Skin epidermis (tissue), 12 donors: ENCODE data around the gene AKT3.

Experiments used
- H3K27ac ChIP-seq, 21 experiments: fragments of 200-600 bp; sonication (generic) in 11 of 21; one replicate each; pipeline ENCODE4 v1.5.0; 2020; ENCODE audit warnings: mild to moderate bottlenecking in 3 of 21, inconsistent platforms in 2 of 21, moderate library complexity in 2 of 21
- H3K4me3 ChIP-seq, 7 experiments: fragments of 200-600 bp; sonication (generic) in 2 of 7; one replicate each; pipeline ENCODE4 v1.5.0; 2020; ENCODE audit warnings: inconsistent platforms in 2 of 7, mild to moderate bottlenecking in 2 of 7, moderate library complexity in 1 of 7

The AKT3 gene

DNA sequence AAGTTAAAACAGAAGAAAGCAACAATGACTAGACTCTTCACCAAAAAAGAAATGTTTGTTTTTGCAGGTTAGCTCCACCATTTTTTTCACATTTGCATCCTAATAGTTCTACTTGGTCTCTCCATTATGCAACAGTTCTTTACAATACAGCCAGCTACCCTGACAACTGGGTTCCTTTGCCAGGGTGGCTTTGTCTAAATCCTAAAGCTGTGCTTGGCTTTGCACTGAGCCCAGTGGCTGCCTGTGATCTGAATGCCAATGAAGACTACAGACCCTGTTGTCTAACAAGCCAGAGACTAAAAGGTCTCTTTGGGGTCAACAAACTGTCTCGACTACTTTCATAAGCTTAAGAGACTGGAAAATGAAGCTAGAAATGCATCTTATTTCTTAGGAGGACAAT, 112.0 kb downstream of the AKT3 start:
- Histone ChIP-seq H3K27ac (no peak overlapping the region), H3K4me3 (no peak overlapping the region)

DNA sequence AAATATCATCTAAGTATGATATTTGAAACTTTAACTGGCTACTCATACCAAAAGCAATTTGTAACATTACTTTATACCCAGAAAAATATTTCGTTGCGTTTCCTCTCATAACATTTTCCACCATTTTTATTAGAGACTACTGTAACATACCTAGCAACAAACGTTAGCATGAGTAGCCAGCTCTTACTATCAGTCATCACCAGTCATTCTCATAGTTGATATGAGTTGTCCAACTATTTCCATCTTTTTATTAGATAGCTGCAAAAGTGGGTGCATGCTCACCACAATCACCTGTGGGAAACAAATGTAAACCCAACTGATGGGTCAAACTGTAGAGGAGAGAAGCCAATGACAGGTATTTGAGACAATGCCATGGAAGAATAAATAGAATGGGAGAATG, 114.6 kb downstream of the AKT3 start:
- Histone ChIP-seq H3K27ac (no peak overlapping the region), H3K4me3 (no peak overlapping the region)

DNA sequence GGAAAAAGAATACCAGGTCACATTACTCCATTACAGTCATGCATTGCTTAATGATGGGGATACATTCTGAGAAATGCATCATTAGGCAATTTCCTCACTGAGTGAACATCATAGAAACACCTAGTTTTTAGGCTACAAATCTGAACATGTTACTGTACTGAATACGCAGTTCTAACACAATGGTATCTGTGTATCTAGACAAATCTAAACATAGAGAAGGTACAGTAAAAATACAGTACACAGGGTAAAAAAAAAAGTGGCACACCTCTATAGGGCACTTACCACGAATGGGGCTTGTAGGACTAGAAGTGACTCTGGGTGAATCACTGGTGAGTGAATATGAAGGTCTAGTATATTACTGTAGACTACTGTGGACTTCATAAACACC, 115.7 kb downstream of the AKT3 start:
- Histone ChIP-seq H3K4me3 (no peak overlapping the region), H3K27ac (no peak overlapping the region)

DNA sequence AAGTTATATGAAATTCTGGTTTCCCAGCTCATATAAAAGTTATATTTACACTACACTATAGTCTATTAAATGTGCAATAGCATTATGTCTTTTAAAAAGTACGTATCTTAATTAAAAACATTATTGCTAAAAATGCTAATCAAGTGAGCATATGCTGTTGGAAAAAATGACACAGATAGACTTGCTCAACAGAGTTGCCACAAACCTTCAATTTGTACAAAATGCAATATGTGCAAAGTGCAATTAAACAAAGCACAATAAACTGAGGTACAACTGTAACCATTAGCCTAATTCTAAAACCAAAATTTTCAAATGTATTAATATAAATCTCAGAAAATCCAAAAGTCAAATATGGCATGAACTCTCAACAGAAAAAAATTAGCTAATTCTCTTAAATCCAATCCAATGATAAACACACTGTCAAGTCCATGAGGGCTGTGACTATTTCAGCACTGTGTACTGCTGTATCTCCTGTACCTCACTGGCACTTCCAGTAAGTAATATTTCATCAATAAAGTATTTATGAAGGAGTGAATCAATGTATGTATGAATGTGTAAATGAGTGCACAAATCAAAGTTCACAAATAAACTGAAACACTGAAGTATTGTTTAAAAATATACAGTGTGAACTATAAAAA, 116.3 kb downstream of the AKT3 start:
- no peak overlapping the region for H3K27ac ChIP-seq
- H3K4me3 ChIP-seq: no peak overlapping the region

DNA sequence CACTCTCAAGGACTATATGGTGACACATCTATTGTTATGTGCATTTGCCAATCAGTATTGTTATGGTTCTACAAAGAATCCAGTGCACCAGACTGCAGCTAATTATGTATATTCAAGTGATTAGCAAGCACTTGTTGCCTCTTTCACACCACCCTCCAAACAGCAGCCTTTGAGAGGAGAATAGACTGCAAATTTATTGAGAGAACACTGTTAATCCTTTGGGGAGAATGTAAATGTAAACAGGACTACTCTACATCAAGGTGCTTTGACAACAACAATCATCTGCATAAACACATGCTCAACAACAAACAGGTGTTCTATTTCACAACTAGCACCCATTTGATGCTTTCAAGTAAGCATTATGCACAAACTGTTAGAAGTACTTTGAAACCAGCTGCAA, 117.4 kb downstream of the AKT3 start:
- peak overlapping the region in 1 of 21 experiments; percentile 2 for H3K27ac ChIP-seq

DNA sequence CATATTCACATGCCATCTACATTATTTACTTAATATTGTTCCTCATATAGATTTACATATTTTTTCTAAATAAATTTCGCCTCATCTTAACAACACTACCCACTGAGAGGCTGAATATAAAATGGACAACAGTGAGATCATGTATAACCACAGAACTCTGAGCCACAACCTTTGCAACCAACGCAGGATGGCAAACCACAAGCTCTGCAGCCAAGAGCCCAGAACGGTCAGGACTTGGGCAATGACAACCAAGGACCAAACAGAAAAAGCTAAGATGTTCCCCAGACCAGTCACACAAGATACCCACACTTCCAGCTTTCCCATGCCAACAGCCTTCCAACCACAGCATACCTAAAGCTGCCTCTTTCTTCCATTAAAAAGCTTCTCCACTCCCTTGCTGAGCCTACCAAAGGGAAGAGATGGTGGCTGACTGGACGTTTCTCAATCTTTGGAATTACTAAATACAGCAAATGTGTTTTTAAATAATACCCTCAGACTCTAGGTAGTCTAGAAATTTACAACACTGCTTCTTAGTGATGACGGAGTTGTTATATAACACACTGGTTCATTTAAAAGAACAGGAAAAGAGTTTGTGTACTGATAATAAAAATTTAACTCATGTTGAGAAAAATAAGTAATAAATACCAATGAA, 117.9 kb downstream of the AKT3 start:
- Histone ChIP-seq H3K4me3 (no peak overlapping the region), H3K27ac (peak overlapping the region in 1 of 21 experiments; percentile 2)

More for the DNA sequence above, 117.4 kb downstream of the AKT3 start:
- H3K4me3 ChIP-seq: no peak overlapping the region

DNA sequence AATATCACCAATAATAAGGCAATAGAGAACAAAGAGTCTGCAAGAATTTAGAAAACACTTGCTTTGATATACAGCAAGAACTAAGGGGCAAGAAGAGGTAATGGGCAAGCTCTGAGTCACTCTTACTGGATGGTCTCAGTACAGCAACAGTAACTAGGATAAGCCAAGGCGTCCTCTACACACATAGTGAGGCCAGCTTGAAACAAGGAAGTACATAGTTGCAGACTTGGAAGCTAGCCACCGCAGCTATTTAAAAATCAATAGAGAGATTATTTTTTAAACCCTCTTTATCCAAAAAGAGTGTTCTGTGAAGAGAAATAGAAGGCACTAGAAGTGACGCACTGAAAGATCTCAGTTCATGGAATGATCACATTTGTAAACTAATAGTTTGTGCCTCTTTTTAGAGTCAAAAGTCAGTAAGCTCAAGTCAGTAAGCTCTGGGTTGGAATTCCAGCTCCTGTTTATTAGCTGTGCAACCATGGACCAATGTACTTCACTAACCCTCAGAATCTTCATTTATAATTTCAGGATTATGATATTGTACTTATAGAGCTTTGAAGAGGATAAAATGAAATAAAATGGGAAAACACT, 118.6 kb downstream of the AKT3 start:
- H3K4me3 ChIP-seq: no peak overlapping the region
- peak overlapping the region in 1 of 21 experiments; percentile 12 for H3K27ac ChIP-seq

DNA sequence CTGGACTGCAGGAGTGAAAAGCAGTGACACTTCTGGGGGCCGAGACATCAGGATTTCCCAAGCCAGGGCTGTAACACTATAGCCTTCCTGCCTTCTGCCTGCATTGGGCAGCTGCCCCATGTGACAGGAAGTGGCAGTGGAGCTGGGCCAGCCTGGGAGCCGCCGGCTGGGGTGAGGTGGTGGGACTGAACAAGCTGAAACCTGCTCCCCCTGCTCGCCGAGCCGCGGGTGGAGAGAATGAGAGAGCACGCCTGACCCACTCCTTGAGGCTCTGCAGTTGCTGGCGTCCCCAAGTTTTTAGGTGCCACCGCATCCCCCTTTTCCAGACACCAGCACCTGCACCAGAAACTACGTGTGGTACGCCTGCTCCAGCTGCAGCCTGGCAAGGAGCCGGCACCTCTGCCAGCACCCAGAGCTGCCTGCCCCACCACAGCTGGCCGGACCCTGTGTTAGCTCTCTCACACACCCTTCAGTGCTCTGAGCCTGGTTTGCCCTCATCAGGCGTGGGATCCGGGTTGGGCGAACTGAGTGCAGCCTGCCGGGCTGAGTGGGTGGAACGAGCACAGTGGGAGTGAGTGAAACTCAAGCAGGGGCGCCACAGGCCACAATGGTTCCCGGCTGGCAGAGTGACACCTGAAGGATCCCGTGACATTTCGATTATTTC, 119.4 kb downstream of the AKT3 start:
- H3K27ac ChIP-seq: peak overlapping the region in 6 of 21 experiments; percentile 1 to 66 (median 15)

DNA sequence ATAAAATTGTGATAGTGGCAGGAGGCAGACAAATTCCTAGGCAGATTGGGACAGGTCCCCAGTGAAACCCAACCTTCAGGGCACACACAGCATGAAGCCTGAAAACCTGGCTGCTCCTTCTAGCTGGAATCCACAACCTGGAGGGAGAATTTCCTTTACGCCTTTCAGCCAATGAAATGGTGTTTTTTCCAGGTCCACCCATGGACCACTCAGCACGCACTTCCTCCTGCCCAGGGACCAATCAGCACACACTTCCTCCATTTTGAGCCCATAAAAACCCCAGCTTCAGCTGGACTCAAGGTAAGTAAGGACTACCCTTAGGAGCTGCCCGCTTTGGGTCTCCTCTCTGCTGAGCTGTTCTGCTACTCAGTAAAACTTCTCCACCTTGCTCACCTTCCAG, 120.1 kb downstream of the AKT3 start:
- H3K4me3 ChIP-seq: no peak overlapping the region
- peak overlapping the region in 2 of 21 experiments; percentile 12 to 37 for H3K27ac ChIP-seq

More for the DNA sequence above, 119.4 kb downstream of the AKT3 start:
- H3K4me3 ChIP-seq: no peak overlapping the region

DNA sequence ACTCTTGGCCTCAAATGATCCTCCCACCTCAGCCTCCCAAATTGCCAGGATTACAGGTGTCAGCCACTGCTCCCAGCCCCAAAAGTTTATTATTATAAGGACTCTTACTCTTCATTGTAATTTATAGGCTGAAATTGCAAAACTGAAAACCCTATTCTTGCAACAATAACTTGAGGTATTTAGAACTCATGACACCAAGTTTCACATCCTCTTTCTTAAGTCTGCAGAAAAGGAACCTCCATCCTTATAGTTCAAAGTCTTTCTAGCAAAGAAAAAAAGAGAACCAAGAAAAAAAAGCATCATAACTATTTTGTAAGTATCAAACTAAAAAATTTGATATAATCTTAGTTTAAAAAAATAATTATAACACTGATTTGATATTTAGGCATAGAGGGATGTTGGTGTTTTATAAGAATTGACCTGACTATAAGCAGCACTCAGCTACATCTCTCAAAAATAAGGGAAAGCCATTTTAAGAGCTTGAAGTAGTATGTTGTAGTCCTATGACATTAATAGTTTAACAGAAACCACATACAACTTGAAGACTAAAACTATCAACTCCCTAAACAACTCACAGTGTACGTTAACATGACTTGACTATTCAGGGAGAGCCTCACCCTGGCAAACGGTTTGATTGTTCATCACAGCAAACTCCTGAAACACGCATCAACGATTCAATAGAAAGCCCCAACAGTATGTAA, 122.4 kb downstream of the AKT3 start:
- no peak overlapping the region for H3K4me3 ChIP-seq
- no peak overlapping the region for H3K27ac ChIP-seq

DNA sequence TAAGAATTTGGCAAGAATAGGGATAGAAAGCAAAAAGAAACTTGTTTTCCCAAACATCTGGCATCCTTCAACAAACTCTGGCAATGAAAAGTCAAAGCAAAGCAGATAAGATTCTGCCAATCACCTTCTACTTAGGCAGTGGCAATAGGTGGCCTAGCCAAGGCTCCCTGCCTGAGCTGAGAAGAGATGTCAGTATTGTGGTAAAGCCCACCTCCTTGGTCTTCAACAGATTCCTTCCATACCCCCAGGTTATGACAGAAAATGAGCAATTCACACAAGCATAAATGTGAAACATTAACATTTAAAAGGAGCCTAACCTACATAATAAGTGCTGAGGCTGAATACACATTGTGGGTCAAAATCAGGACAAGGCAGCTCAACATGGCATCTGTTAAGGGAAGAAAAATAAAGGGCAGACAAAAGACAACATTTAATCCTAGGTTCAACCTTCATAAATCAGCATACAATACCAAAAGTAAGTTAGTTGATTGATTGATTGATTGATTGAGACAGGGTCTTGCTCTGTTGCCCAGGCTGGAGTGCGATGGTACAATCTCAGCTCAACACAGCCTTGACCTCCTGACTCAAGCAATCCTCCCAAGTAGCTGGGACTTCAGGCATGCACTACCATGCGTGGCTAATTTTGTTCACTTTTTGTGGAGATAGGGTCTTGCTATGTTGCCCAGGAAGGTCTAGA, 123.1 kb downstream of the AKT3 start:
- H3K4me3 ChIP-seq: no peak overlapping the region
- peak overlapping the region in 1 of 21 experiments; percentile 2 for H3K27ac ChIP-seq

DNA sequence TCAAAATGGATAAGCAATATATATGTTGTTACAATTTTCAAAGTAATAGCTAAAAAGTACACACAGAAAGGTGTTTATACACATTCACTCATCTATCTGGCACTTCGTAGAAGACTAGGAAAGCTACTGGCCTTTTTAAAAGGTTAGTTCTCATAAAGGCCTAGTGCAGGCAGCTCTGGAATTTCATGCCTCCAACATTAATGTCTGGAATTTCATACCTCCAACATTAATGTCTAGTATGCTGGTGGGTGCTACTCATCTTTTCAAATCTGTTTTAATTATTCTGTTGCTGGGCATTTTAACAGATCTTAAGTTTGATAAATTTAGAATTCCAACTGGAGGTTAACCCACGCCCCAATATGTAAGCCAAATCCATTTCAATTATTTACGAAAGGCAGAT, 124.2 kb downstream of the AKT3 start:
- no peak overlapping the region for H3K4me3 ChIP-seq
- no peak overlapping the region for H3K27ac ChIP-seq

DNA sequence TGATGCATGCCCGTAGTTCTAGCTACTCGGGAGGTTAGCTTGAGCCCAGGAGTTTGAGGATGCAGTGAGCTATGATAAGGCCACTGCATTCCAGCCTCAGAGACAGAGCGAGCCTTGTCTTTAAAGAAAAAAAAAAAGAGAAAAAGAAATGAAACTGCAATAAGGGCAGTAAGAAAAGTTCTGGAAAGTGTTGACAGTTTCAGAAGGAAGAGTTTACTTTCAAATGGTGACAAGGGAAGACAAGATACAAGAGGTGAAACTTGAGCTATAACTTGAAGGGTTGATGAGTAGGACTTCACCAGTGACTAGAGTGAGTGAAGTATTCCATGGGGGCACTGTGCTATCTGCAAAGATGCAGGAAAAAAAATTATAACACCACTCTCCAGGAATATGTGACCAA, 125.0 kb downstream of the AKT3 start:
- H3K27ac ChIP-seq: no peak overlapping the region

DNA sequence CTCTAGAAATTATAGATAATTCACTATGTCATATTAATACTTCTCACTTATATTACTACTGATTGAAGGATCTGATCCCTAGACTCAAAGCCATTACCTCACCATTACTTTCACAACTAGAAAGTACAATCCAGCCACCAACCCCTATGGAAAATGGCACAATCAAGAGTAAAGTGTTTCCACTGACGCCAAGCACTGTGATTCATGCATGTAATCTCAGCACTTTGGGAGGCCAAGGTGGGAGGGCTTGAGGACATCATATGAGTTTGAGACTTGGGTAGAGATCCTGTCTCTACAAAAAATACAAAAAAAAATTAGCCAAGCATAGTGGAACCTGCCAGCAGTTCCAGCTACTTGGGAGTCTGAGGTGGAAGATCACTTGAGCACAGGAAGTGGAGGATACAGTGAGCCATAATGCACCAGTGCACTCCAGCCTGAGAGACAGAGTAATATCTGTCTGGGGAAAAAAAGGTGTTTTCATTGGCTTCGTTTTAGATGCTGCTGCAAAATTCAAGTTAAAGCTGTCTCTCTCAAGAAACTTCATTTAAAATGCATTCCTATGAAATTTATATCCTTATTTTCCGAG, 126.5 kb downstream of the AKT3 start:
- no peak overlapping the region for H3K4me3 ChIP-seq
- H3K27ac ChIP-seq: no peak overlapping the region

More for the DNA sequence above, 125.0 kb downstream of the AKT3 start:
- H3K4me3 ChIP-seq: no peak overlapping the region

DNA sequence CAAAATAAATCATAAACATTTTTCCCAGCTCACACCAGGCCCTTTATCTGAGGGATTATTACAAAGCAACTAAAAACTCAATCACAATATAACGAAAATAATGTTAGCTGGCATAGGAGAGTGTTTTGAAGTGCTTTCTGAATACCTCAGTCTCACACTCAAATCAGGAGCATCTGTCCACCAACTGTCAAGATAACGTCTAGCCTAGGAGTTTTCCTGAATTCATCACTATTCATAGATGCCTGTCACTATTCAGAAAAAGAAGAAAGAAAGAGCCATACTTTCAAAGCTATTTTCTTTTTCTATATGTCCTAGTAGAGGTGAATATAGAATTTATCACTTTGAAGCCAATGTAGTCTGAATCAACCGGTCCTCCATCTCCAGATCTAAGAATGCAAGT, 127.0 kb downstream of the AKT3 start:
- no peak overlapping the region for H3K4me3 ChIP-seq
- no peak overlapping the region for H3K27ac ChIP-seq

DNA sequence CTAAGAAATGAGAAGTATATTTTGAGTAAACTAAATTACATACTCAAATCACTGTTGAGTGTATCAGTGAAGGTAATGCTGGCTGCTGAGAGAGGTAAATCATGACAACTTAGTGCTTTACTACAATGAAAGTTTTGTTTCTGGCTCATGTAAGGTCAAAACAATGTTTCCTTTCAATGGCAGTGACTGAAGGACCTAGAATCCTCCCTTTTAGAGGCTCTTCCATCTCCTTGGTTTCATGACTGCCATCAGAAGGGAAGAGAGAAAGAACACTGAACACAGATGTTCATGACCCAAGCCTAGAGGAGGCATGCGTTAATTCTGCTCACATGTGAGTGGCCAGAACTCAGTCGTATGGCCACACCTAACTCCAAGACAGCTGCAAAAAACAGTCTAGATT, 130.6 kb downstream of the AKT3 start:
- no peak overlapping the region for H3K4me3 ChIP-seq
- no peak overlapping the region for H3K27ac ChIP-seq

DNA sequence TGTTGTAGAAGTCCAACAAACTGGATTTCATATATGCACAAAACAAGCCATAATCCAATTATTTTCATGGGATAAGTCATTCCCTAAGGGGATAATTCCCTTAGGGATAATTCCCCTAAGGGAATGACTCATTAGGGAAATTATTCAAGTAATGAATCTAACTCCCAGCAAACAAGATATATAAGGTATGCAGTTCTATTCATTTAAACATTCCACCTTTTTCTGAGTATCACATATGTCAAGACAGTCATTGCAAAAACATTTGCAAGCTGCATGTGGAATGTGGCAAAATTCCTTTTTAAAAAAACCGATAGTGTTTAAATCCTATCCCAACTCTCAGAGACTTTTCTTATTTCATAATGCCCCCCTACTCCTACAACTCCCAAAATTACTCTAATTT, 131.2 kb downstream of the AKT3 start:
- H3K27ac ChIP-seq: no peak overlapping the region
- no peak overlapping the region for H3K4me3 ChIP-seq

DNA sequence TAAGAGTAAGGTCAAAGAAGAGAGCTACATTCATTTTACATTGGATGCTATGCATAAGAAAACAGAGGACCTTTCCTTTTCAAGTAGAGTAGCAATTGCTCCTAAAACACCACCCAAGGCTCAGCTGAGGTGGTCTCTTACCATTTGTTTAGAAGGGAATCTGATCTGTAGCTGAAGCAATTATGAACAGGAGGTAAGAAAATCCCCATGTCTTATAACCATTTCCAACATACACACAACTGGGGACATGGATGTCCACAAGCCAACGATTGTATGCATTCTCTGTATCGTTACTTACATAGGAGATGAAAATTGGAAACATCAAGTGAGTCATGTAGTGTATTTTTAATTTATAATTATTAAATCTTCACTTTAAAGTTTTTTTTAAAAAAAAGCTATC, 132.0 kb downstream of the AKT3 start:
- Histone ChIP-seq H3K4me3 (no peak overlapping the region), H3K27ac (no peak overlapping the region)

DNA sequence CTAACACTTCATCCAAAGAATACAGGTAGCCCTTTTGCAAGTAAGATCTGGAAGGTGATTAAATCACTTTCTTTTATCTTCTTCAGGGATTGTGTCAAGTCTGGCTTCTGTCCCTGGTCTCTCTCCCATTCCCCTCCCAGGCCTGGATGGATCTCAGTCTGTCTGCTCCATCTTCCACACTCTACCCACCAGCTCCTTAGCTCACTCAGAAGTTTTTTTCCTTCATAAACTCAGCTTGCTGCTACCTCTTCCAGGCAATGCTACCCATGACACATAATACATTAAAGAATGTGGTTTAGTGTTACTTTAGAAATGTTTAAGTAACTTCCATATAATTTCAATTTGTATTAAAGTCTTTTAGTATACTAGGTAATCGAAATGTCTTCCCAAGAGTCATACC, 133.1 kb downstream of the AKT3 start:
- Histone ChIP-seq H3K27ac (no peak overlapping the region), H3K4me3 (no peak overlapping the region)
